BLaER1 treated with 17β-estradiol and CSF1 and Interleukin-3, amounts not matched to agents 10 nM and 100 nM (cell line): Measurements from ENCODE around the gene ZFPM1.

Experiments
- H3K27ac ChIP-seq, 11 experiments: shearing (Covaris generic); formaldehyde crosslinking; 2 replicates each; pipeline ENCODE4 v1.8.1; 2022
- H3K27me3 ChIP-seq, 11 experiments: shearing (Covaris generic); formaldehyde crosslinking; 2 replicates each; pipeline ENCODE4 v1.8.1; 2022
- H3K36me3 ChIP-seq, 11 experiments: shearing (Covaris generic); formaldehyde crosslinking; 2 replicates each; pipeline ENCODE4 v1.8.1; 2022
- H3K4me1 ChIP-seq, 10 experiments: shearing (Covaris generic); formaldehyde crosslinking; 2 replicates each; pipeline ENCODE4 v1.8.1; 2022
- H3K4me2 ChIP-seq, 11 experiments: shearing (Covaris generic); formaldehyde crosslinking; 2 replicates each; pipeline ENCODE4 v1.8.1; 2022
- H3K4me3 ChIP-seq, 10 experiments: shearing (Covaris generic); formaldehyde crosslinking; 2 replicates each; pipeline ENCODE4 v1.8.1; 2022
- H3K9ac ChIP-seq, 11 experiments: shearing (Covaris generic); formaldehyde crosslinking; 2 replicates each; pipeline ENCODE4 v1.8.1; 2022
- H3K9me3 ChIP-seq, 11 experiments: shearing (Covaris generic); formaldehyde crosslinking; replicated peaks in 1 of 11; 2 replicates each; pipeline ENCODE4 v1.8.1; 2022
- H4K20me1 ChIP-seq, 11 experiments: shearing (Covaris generic); formaldehyde crosslinking; 2 replicates each; pipeline ENCODE4 v1.8.1; 2022
- Cebpa-rat ChIP-seq, 11 experiments: shearing (Covaris generic); IDR thresholded peaks; 2 replicates each; pipeline ENCODE4 v1.8.1; 2022

Gene ZFPM1

DNA sequence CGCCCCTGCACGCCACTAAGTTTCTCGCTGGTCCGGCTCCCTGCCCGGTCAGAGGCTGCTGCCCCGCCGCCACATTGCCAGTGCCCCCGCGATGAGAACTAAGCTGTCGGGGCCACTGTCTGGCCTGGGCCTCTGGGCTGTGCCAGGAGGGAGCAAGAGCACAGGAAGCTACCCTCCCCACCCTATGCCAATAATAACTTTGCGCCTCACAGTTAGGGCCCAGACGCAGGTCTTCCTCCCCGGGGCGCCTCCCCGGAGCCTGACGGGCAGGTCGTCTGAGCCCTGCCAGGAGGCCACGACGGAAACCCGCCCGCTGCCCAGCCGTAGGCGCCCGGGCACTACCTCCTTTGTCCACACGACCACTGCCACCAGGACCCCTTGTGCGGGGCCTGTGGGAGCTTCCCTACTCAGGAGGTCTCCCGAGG lies 1.5 kb downstream of the ZFPM1 start:
- Histone ChIP-seq H4K20me1 (peaks cover 5 to 58% (median 54%) of the 10 kb centered on the region in 11 experiments; a peak in 20 of 22 replicates), H3K27ac (peak overlapping the region in 10 of 11 experiments; percentile 2 to 83 (median 78); a peak in 19 of 22 replicates), H3K27me3 (peaks cover 0 to 8% (median 0%) of the 10 kb centered on the region in 11 experiments; a peak in 6 of 22 replicates), H3K4me1 (peaks cover 50 to 78% (median 71%) of the 10 kb centered on the region in 10 experiments), H3K36me3 (peaks cover 0 to 5% (median 0%) of the 10 kb centered on the region in 11 experiments; a peak in 1 of 22 replicates), H3K9ac (peak overlapping the region; percentile 76 to 91 (median 83); a peak in 21 of 22 replicates), H3K4me3 (peak overlapping the region; percentile 66 to 93 (median 82)), H3K4me2 (peak overlapping the region; percentile 90 to 100 (median 99)), H3K9me3 (no peaks in the 10 kb centered on the region)
- TF ChIP-seq Cebpa-rat (IDR thresholded peaks at IDR 0.05): no peak

DNA sequence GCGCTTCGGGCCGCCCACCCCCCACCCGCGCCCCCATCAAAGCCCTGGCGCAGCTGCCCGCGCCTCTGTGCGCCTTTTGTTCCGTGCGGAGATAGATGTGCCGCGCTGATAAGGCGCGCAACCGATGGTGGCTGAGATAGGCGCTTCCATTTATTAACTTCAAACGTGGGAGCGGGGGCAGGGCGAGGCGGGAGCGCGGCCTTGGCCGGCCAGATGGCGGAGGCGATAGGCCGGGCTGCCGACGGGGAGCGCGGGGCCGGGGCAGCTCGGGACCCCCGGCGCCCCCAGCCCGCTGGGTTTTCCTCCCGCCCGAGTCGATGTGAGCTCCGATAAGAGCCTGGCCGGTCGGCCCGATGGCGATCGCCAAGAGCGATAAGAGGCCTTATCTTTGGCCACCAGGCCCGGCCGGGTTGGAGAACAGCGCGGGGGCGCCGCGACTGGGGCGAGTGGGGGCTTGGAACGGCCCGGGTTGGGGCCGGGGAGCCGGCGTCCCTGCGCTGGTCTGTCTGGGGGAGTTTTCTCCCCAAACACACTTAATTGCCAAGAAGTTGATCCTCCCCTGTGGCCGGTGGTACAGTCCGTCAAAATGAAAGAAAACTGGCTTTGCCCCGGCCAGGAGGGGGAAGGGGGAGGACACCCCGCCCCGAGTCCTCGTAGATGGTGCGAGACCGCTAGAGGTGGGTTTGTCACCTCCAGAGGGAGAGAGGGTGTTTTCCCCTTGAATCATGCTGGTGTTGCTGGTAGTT lies 2.7 kb downstream of the ZFPM1 start:
- Histone ChIP-seq H3K4me2 (peak overlapping the region; percentile 90 to 100 (median 99)), H3K9me3 (no peaks in the 10 kb centered on the region), H3K36me3 (peaks cover 0 to 5% (median 0%) of the 10 kb centered on the region in 11 experiments; a peak in 1 of 22 replicates), H3K9ac (peak overlapping the region; percentile 74 to 91 (median 83)), H3K4me1 (peaks cover 52 to 84% (median 76%) of the 10 kb centered on the region in 10 experiments), H4K20me1 (peaks cover 5 to 67% (median 54%) of the 10 kb centered on the region in 11 experiments; a peak in 20 of 22 replicates), H3K4me3 (peak overlapping the region; percentile 66 to 93 (median 82)), H3K27ac (peak overlapping the region in 10 of 11 experiments; percentile 56 to 82 (median 78); a peak in 21 of 22 replicates), H3K27me3 (peaks cover 0 to 8% (median 0%) of the 10 kb centered on the region in 11 experiments; a peak in 6 of 22 replicates)
- no peak for TF ChIP-seq Cebpa-rat (IDR thresholded peaks at IDR 0.05)

DNA sequence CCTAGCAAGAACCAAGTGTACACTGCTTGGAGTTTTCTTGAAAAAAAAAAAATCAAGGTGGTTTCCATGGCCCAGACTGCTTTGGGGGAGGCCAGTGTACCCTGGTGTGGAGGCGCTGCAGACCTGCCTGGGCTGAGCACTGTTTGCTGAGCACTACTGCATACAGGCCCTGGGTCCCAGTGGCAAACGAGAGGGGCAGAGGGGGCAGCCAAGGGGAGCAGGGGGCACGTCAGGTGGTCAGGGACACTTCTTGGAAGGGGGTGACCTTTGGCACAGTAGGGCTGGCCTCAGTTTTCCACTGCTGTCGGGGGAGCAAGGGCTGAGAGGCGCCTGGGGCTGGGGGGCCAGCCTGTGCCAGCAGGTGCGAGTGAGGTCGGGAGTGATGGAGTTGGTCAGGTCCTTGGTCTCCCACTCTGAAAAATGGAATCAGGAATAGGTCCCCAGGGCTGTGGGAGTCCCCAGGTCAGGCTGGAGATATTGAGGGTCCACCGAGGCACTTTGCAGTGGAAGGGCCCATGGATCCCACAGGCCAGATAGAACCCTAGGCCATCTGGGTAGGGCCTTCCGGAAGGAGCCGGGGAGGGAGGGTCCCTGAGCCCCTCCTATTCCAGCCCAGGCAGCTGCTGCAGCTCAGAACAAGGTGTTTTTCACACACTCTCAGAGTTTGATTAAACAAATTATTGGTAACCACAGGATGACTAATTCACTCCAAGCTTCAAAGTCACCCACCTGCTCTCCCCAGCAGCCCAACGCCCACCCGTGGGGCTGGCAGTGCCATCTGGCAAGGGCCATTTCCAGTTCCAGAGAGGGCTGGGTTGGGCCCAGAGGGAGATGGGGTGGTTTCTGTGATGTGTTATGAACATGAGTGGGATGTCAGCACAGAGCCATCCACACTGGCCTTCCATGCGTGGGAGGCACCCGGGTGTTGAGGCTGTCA lies 3.5 kb downstream of the ZFPM1 start:
- peaks cover 0 to 5% (median 0%) of the 10 kb centered on the region in 11 experiments; a peak in 1 of 22 replicates for H3K36me3 ChIP-seq
- TF ChIP-seq Cebpa-rat (IDR thresholded peaks at IDR 0.05): no peak
- H3K9ac ChIP-seq: peak overlapping the region; percentile 74 to 91 (median 83); a peak in 21 of 22 replicates
- peaks cover 5 to 73% (median 55%) of the 10 kb centered on the region in 11 experiments; a peak in 20 of 22 replicates for H4K20me1 ChIP-seq
- H3K4me3 ChIP-seq: peak overlapping the region; percentile 66 to 93 (median 82)
- peaks cover 57 to 82% (median 76%) of the 10 kb centered on the region in 10 experiments for H3K4me1 ChIP-seq
- H3K4me2 ChIP-seq: peak overlapping the region; percentile 90 to 100 (median 99)
- H3K27ac ChIP-seq: peak overlapping the region in 7 of 11 experiments; percentile 66 to 82 (median 79); a peak in 12 of 22 replicates
- peaks cover 0 to 8% (median 0%) of the 10 kb centered on the region in 11 experiments; a peak in 6 of 22 replicates for H3K27me3 ChIP-seq
- no peaks in the 10 kb centered on the region for H3K9me3 ChIP-seq

DNA sequence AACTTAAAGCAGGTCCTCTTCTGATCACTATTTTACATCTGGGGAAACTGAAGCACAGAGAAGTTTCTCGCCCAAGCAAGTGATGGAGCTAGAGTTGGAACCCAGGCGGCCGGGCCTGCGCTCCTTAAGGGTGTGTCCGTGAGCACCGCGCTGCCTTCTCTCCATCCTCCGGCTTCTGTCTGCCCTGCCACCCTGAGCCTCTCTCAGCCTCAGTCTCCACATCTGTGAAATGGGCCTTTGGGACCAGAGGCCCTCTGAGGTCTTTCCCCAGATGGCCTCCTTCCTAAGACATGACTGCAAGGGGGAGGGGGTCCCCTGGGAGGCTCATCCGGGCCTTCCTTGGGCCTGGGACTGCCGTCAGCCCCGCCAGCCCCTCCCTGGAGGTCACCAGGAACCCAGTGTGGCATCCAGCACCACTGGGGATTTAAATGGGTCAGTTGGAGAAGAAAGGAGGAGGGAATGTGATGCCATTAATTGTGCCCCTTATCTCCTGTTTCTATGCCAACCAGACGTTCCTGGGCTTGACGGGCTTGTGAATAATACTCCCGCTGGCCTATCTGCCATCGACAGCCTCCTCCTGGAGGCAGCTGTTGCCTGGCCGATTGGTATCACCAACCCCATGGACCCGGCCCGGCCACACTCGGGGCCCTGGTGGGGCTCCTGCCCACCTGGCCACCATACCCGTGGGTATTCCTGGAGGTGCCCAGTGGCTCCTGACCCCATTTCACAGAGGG lies 5.1 kb downstream of the ZFPM1 start:
- no peak for TF ChIP-seq Cebpa-rat (IDR thresholded peaks at IDR 0.05)
- Histone ChIP-seq H3K36me3 (peaks cover 0 to 5% (median 0%) of the 10 kb centered on the region in 11 experiments; a peak in 2 of 22 replicates), H4K20me1 (peaks cover 5 to 89% (median 71%) of the 10 kb centered on the region in 11 experiments; a peak in 21 of 22 replicates), H3K4me3 (no peak overlapping the region), H3K4me1 (peaks cover 64 to 88% (median 82%) of the 10 kb centered on the region in 10 experiments), H3K27me3 (peaks cover 0 to 8% (median 0%) of the 10 kb centered on the region in 11 experiments; a peak in 6 of 22 replicates), H3K27ac (peak overlapping the region in 7 of 11 experiments; percentile 4 to 61 (median 35); a peak in 10 of 22 replicates), H3K9ac (peak overlapping the region in 5 of 11 experiments; percentile 29 to 90 (median 83); a peak in 7 of 22 replicates), H3K9me3 (no peaks in the 10 kb centered on the region), H3K4me2 (peak overlapping the region; percentile 22 to 100 (median 99); a peak in 19 of 22 replicates)

DNA sequence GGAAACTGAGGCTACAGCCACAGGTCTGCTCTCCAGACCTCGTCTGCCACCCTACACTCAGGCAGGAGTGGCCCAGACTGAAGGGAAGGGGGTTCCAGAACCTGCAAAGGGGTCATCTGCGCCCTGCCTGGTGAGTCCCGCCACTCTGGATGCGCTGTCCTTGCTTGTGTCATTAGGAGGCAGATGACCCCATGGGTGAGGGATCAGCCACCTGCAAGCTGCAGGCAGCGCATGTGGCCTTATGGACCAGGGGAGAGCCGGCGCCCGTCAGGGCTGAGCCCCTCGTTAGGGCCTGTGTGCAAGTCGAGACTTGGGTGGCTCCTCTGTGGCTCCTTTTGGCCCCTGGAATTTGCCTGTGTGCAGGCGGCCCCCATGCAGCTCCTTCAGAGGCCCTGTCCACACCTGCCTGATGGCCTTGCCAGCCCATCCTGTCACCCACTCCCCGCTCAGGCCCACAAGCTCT lies 5.7 kb downstream of the ZFPM1 start:
- Histone ChIP-seq H3K9ac (peak overlapping the region in 5 of 11 experiments; percentile 29 to 90 (median 57); a peak in 7 of 22 replicates), H3K4me2 (peak overlapping the region; percentile 22 to 100 (median 99); a peak in 20 of 22 replicates), H4K20me1 (peaks cover 5 to 92% (median 76%) of the 10 kb centered on the region in 11 experiments; a peak in 21 of 22 replicates), H3K36me3 (peaks cover 0 to 5% (median 0%) of the 10 kb centered on the region in 11 experiments; a peak in 2 of 22 replicates), H3K9me3 (no peaks in the 10 kb centered on the region), H3K4me1 (peaks cover 68 to 93% (median 88%) of the 10 kb centered on the region in 10 experiments), H3K27me3 (peaks cover 0 to 8% (median 0%) of the 10 kb centered on the region in 11 experiments; a peak in 6 of 22 replicates), H3K4me3 (no peak overlapping the region), H3K27ac (peak overlapping the region in 8 of 11 experiments; percentile 18 to 61 (median 31); a peak in 11 of 22 replicates)
- no peak for TF ChIP-seq Cebpa-rat (IDR thresholded peaks at IDR 0.05)

- peaks cover 5 to 92% (median 76%) of the 10 kb centered on the region in 11 experiments; a peak in 21 of 22 replicates for H4K20me1 ChIP-seq
- H3K4me2 ChIP-seq: peak overlapping the region; percentile 62 to 100 (median 99)
- peak overlapping the region in 8 of 11 experiments; percentile 54 to 85 (median 78); a peak in 17 of 22 replicates for H3K27ac ChIP-seq
- H3K9ac ChIP-seq: peak overlapping the region in 9 of 11 experiments; percentile 5 to 89 (median 59); a peak in 13 of 22 replicates
- H3K27me3 ChIP-seq: peaks cover 0 to 3% (median 0%) of the 10 kb centered on the region in 11 experiments; a peak in 3 of 22 replicates
- H3K4me3 ChIP-seq: no peak overlapping the region
- peaks cover 68 to 93% (median 89%) of the 10 kb centered on the region in 10 experiments for H3K4me1 ChIP-seq
- no peaks in the 10 kb centered on the region for H3K9me3 ChIP-seq
- TF ChIP-seq Cebpa-rat (IDR thresholded peaks at IDR 0.05): peak in 1 of 11 experiments; percentile 48; a peak in 1 of 22 replicates
- H3K36me3 ChIP-seq: peaks cover 0 to 5% (median 0%) of the 10 kb centered on the region in 11 experiments; a peak in 2 of 22 replicates
These were observed 6.4 kb downstream of the ZFPM1 start for GRCh38 chr16:88459366-88460073.
